ENCODE results near the gene CHN2. TPM values are rescaled to one million over a fixed set of nuclear protein-coding genes. Genes with fewer than 3 reads are reported as not detected.
"Not testable (repeated sequence)": the region's sequence is repeated elsewhere in the genome, so short reads cannot be mapped to it uniquely, and the experiment has no call there.

The CHN2 gene
- total RNA-seq, 1 donor from 2014 or later, result 8.0 TPM

GRCh38 chr7:29256693-29257002 lies 62.1 kb downstream of the CHN2 start:
- no peak for DNase-seq (ENCODE audit: low spot score in 2 of 2, unreplicated experiment in 2 of 2)
- no peaks in the 10 kb centered on the region for H3K36me3 Mint-ChIP-seq
- no peaks in the 10 kb centered on the region for H3K9me3 Mint-ChIP-seq
- no peaks in the 10 kb centered on the region for H3K27me3 Mint-ChIP-seq (ENCODE audit: low read depth)
- no peak for TF ChIP-seq CTCF (IDR thresholded peaks at IDR 0.05; ENCODE audit: unreplicated experiment)
- H3K27ac Mint-ChIP-seq, result no peak overlapping the region
- peaks cover 20% of the 10 kb centered on the region for H3K4me1 Mint-ChIP-seq
- H3K4me3 Mint-ChIP-seq, result no peak overlapping the region

- Mint-ChIP-seq H3K27ac (no peak overlapping the region), H3K4me3 (no peak overlapping the region), H3K36me3 (peaks cover 2% of the 10 kb centered on the region), H3K27me3 (ENCODE audit: low read depth) (no peaks in the 10 kb centered on the region), H3K9me3 (peaks cover 4% of the 10 kb centered on the region), H3K4me1 (peaks cover 20% of the 10 kb centered on the region)
- DNase-seq (ENCODE audit: low spot score in 2 of 2, unreplicated experiment in 2 of 2), result no peak
- no peak for TF ChIP-seq CTCF (IDR thresholded peaks at IDR 0.05; ENCODE audit: unreplicated experiment)
Measured at GRCh38 chr7:29258951-29259350, 64.4 kb downstream of the CHN2 start.

GRCh38 chr7:29262191-29262917 lies 67.8 kb downstream of the CHN2 start:
- Mint-ChIP-seq H3K36me3 (peaks cover 5% of the 10 kb centered on the region), H3K27me3 (ENCODE audit: low read depth) (no peaks in the 10 kb centered on the region), H3K27ac (no peak overlapping the region), H3K4me1 (peaks cover 4% of the 10 kb centered on the region), H3K9me3 (peaks cover 8% of the 10 kb centered on the region), H3K4me3 (no peak overlapping the region)
- no peak for DNase-seq (ENCODE audit: low spot score in 2 of 2, unreplicated experiment in 2 of 2)
- TF ChIP-seq CTCF (IDR thresholded peaks at IDR 0.05; ENCODE audit: unreplicated experiment), result no peak

GRCh38 chr7:29263601-29264207 lies 69.1 kb downstream of the CHN2 start:
- not testable (repeated sequence) for H3K4me3 Mint-ChIP-seq; H3K9me3 Mint-ChIP-seq; H3K27ac Mint-ChIP-seq; H3K27me3 Mint-ChIP-seq (ENCODE audit: low read depth); H3K36me3 Mint-ChIP-seq; H3K4me1 Mint-ChIP-seq; DNase-seq (ENCODE audit: low spot score in 2 of 2, unreplicated experiment in 2 of 2)

- H3K9me3 Mint-ChIP-seq, result peaks cover 14% of the 10 kb centered on the region
- TF ChIP-seq CTCF (IDR thresholded peaks at IDR 0.05; ENCODE audit: unreplicated experiment), result no peak
- no peak overlapping the region for H3K4me3 Mint-ChIP-seq
- no peaks in the 10 kb centered on the region for H3K27me3 Mint-ChIP-seq (ENCODE audit: low read depth)
- H3K27ac Mint-ChIP-seq, result no peak overlapping the region
- no peak for DNase-seq (ENCODE audit: low spot score in 2 of 2, unreplicated experiment in 2 of 2)
- peaks cover 5% of the 10 kb centered on the region for H3K36me3 Mint-ChIP-seq
- H3K4me1 Mint-ChIP-seq, result no peaks in the 10 kb centered on the region
Measured at GRCh38 chr7:29265208-29265923, 70.8 kb downstream of the CHN2 start.

GRCh38 chr7:29269935-29270334 lies 75.4 kb downstream of the CHN2 start:
- H3K4me1 Mint-ChIP-seq, result peaks cover 17% of the 10 kb centered on the region
- no peak overlapping the region for H3K27ac Mint-ChIP-seq
- no peak for TF ChIP-seq CTCF (IDR thresholded peaks at IDR 0.05; ENCODE audit: unreplicated experiment)
- H3K36me3 Mint-ChIP-seq, result no peaks in the 10 kb centered on the region
- DNase-seq (ENCODE audit: low spot score in 2 of 2, unreplicated experiment in 2 of 2), result no peak
- peaks cover 6% of the 10 kb centered on the region for H3K9me3 Mint-ChIP-seq
- peaks cover 17% of the 10 kb centered on the region for H3K27me3 Mint-ChIP-seq (ENCODE audit: low read depth)
- no peak overlapping the region for H3K4me3 Mint-ChIP-seq
